GM12878 (cell line): ENCODE results near the gene RP9. TPM values are rescaled to one million over a fixed set of nuclear protein-coding genes. Genes with fewer than 3 reads are reported as not detected.

Experiments
- ATAC-seq: fragments of 200-7000 bp; cut with Tn5 transposase; 3 replicates; pipeline ENCODE4 v1.9.1; 2020; ENCODE audit warnings: mild to moderate bottlenecking, moderate library complexity
- BruUV-seq: library from RNA; stranded (reverse); fragments of 400-500 nt; replicated peaks from 2 replicates; lab custom pipeline; 2021; lab: Mats Ljungman, UMichigan
- CTCF ChIA-PET: fragments of 300-600 bp; sonication (Branson Sonifier 250); formaldehyde crosslinking; extraction: SDS; loops from one replicate; lab custom pipeline; 2021; ENCODE audit warnings: inconsistent platforms; lab: Yijun Ruan, JAX
- POLR2A ChIA-PET: fragments of 350-600 bp; formaldehyde crosslinking; extraction: SDS; loops from one replicate; lab custom pipeline; 2021; ENCODE audit warnings: inconsistent platforms; lab: Charles Lee
- RAD21 ChIA-PET: fragments of 300-600 bp; sonication (Branson Sonifier 250); formaldehyde crosslinking; loops from one replicate; lab custom pipeline; 2023; ENCODE audit warnings: antibody characterized with exemption; ENCODE audit not compliant: unreplicated experiment; lab: Charles Lee
- SMC1A ChIA-PET: fragments of 300-600 bp; sonication (Branson Sonifier 250); formaldehyde crosslinking; loops from one replicate; lab custom pipeline; 2023; ENCODE audit not compliant: unreplicated experiment, uncharacterized antibody; lab: Charles Lee
- DNase-seq: peaks from one replicate; pipeline ENCODE4 v3.0.0-alpha.2; 2011; ENCODE audit warnings: low read depth, low spot score
- FAIRE-seq: peaks from 3 replicates; lab custom pipeline; 2011; peaks lifted over from hg19 to GRCh38; lab: Jason Lieb, UNC
- H2AFZ ChIP-seq: 2 replicates; pipeline ENCODE4 v1.6.0; 2011; ENCODE audit warnings: low read depth, low read length, control low read depth; ENCODE audit not compliant: control insufficient read depth
- H3K27ac ChIP-seq: 2 replicates; pipeline ENCODE4 v1.5.1; 2011; ENCODE audit warnings: control low read depth; ENCODE audit not compliant: control insufficient read depth, insufficient read depth
- H3K27me3 ChIP-seq, 2 experiments: replicated peaks in 1 of 2; 2 replicates each; pipeline versions ENCODE4 v1.6.0 to v1.6.1; 2011; ENCODE audit warnings: low read length in 1 of 2; ENCODE audit not compliant: control insufficient read depth in 2 of 2, insufficient read depth in 2 of 2
- H3K36me3 ChIP-seq, 2 experiments: 2 replicates each; pipeline ENCODE4 v1.5.1; 2011; ENCODE audit warnings: low read length in 1 of 2; ENCODE audit not compliant: control insufficient read depth in 2 of 2, insufficient read depth in 2 of 2
- H3K4me1 ChIP-seq: 2 replicates; pipeline ENCODE4 v1.6.1; 2011; ENCODE audit warnings: mild to moderate bottlenecking, low read length, moderate library complexity, mixed read lengths; ENCODE audit not compliant: control insufficient read depth, insufficient read depth
- H3K4me2 ChIP-seq: 2 replicates; pipeline ENCODE4 v1.6.0; 2011; ENCODE audit warnings: control low read depth; ENCODE audit not compliant: control insufficient read depth, insufficient read depth
- H3K4me3 ChIP-seq: fragments of 200-600 bp; sonication (generic); 2 replicates; pipeline ENCODE4 v1.5.1; 2016
- H3K79me2 ChIP-seq: 2 replicates; pipeline ENCODE4 v1.6.0; 2011; ENCODE audit warnings: low read length; ENCODE audit not compliant: control insufficient read depth, insufficient read depth
- H3K9ac ChIP-seq: 2 replicates; pipeline ENCODE4 v1.8.0; 2011; ENCODE audit warnings: low read length, control low read depth, mixed read lengths; ENCODE audit not compliant: control insufficient read depth, insufficient read depth
- H3K9me3 ChIP-seq: replicated peaks from 3 replicates; pipeline ENCODE4 v1.5.1; 2011; ENCODE audit warnings: mild to moderate bottlenecking, low read length; ENCODE audit not compliant: control insufficient read depth, insufficient read depth
- H4K20me1 ChIP-seq: 2 replicates; pipeline ENCODE4 v1.6.0; 2011; ENCODE audit not compliant: control insufficient read depth, insufficient read depth
- ASH2L ChIP-seq: fragments of 300-600, 200-600 bp; sonication (generic); IDR thresholded peaks from 2 replicates; pipeline ENCODE4 v1.6.1; 2017; ENCODE audit warnings: low read depth, mild to moderate bottlenecking, borderline replicate concordance
- BACH1 ChIP-seq: fragments of 450-650 bp; IDR thresholded peaks from 2 replicates; pipeline ENCODE4 v1.6.1; 2017; ENCODE audit warnings: mild to moderate bottlenecking, borderline replicate concordance
- CEBPB ChIP-seq, 2 experiments: fragments of 150-350 bp in 1 of 2; IDR thresholded peaks; 2 replicates each; pipeline ENCODE4 v1.6.1; 2012 to 2014; ENCODE audit warnings: low read depth in 2 of 2, low read length in 2 of 2, borderline replicate concordance in 1 of 2, inconsistent platforms in 1 of 2
- GATAD2B ChIP-seq: fragments of 450-650 bp; conservative IDR thresholded peaks from 2 replicates; pipeline ENCODE4 v1.6.1; 2017; ENCODE audit warnings: low read depth, mild to moderate bottlenecking, moderate library complexity
- IKZF1 ChIP-seq: fragments of 450-650 bp; conservative IDR thresholded peaks from 2 replicates; pipeline ENCODE4 v1.6.1; 2017; ENCODE audit warnings: antibody characterized with exemption, mild to moderate bottlenecking
- KDM1A ChIP-seq: fragments of 200-600 bp; sonication (generic); IDR thresholded peaks from 2 replicates; pipeline ENCODE4 v1.6.1; 2016; ENCODE audit warnings: borderline replicate concordance
- POLR2AphosphoS5 ChIP-seq: IDR thresholded peaks from 2 replicates; pipeline ENCODE4 v1.6.1; 2011; ENCODE audit warnings: mild to moderate bottlenecking, low read length, inconsistent platforms
- POU2F2 ChIP-seq: IDR thresholded peaks from 3 replicates; pipeline ENCODE4 v1.6.1; 2011; ENCODE audit warnings: low read depth, mild to moderate bottlenecking, low read length, borderline replicate concordance
- SMARCA5 ChIP-seq: fragments of 450-650 bp; IDR thresholded peaks from 2 replicates; pipeline ENCODE4 v1.6.1; 2017; ENCODE audit warnings: mild to moderate bottlenecking
- TAF1 ChIP-seq: IDR thresholded peaks from 2 replicates; pipeline ENCODE4 v1.6.1; 2011; ENCODE audit warnings: mild to moderate bottlenecking, low read depth, low read length, borderline replicate concordance
- TCF12 ChIP-seq: IDR thresholded peaks from 2 replicates; pipeline ENCODE4 v1.6.1; 2011; ENCODE audit warnings: low read depth, mild to moderate bottlenecking, low read length
- ZNF207 ChIP-seq: fragments of 450-650 bp; IDR thresholded peaks from 2 replicates; pipeline ENCODE4 v1.6.1; 2014; ENCODE audit warnings: antibody characterized with exemption, mild to moderate bottlenecking, borderline replicate concordance
- ZNF274 ChIP-seq: IDR thresholded peaks from one replicate; pipeline ENCODE4 v1.8.0; 2011; ENCODE audit not compliant: insufficient read length, insufficient read depth
- ZSCAN29 ChIP-seq: fragments of 450-650 bp; IDR thresholded peaks from 2 replicates; pipeline ENCODE4 v1.6.1; 2017; ENCODE audit warnings: mild to moderate bottlenecking, moderate library complexity
- WGBS: methylation state at CpG from one replicate; pipeline ENCODE4 v1.1.6; 2016; ENCODE audit warnings: low lambda C conversion rate; ENCODE audit not compliant: insufficient replicate concordance, insufficient coverage; ENCODE audit errors: missing lambda C conversion rate; 5-methylcytosine and 5-hydroxymethylcytosine counted together
- in situ Hi-C: fragments of 300-500 bp; cut with MboI; formaldehyde crosslinking; loops from 9 replicates; pipeline ENCODE4 v1.14.3; 2018; ENCODE audit warnings: mixed read lengths
- intact Hi-C: fragments of 100-400 bp; cut with micrococcal nuclease; formaldehyde crosslinking; loops from one replicate; pipeline ENCODE4 v1.14.2; 2022; ENCODE audit not compliant: unreplicated experiment
- polyA plus RNA-seq, 11 experiments: library from polyadenylated mRNA; depleted of rRNA in 4 of 11; unstranded in 6 of 11; stranded (reverse) in 5 of 11; fragments of >200 nt; fragmentation: Nextera tagmentation in 4 of 11; fragmentation: Illumina TruSeq in 1 of 11; extraction: Ambion mirVana in 4 of 11; extraction: Trizol in 1 of 11; gene quantifications; 1 replicate in 1 of 11; 2 replicates in 10 of 11; pipeline versions ENCODE4 v1.2.1 to v1.2.3, GENCODE V29; 2011 to 2016; ENCODE audit warnings: inconsistent platforms in 2 of 11, missing spikeins in 2 of 11, low read depth in 1 of 11
- total RNA-seq, 4 experiments: library from RNA; depleted of rRNA in 3 of 4; stranded (reverse); fragments of >200 nt in 3 of 4; fragmentation: Illumina TruSeq in 1 of 4; extraction: Trizol in 1 of 4; gene quantifications; 2 replicates each; pipeline versions ENCODE4 v1.2.1 to v1.2.3, GENCODE V29; 2013 to 2021
- TF ChIP-seq, protein P1 (sequence below): fragments of 450-650 bp; IDR thresholded peaks from 2 replicates; pipeline ENCODE4 v1.6.1; 2018; ENCODE audit warnings: mild to moderate bottlenecking, low read depth, moderate library complexity; ENCODE audit not compliant: partially characterized antibody
- TF ChIP-seq, protein P2 (sequence below): fragments of 450-650 bp; IDR thresholded peaks from 2 replicates; pipeline ENCODE4 v1.6.1; 2017; ENCODE audit warnings: mild to moderate bottlenecking, moderate library complexity

Gene RP9
- total and polyA plus RNA-seq, 10 of the 15 experiments (the other 5 are each of a cell fraction or from before 2014, with no cell fraction given), result 7.6 to 25.3 (median 16.9) TPM

DNA sequence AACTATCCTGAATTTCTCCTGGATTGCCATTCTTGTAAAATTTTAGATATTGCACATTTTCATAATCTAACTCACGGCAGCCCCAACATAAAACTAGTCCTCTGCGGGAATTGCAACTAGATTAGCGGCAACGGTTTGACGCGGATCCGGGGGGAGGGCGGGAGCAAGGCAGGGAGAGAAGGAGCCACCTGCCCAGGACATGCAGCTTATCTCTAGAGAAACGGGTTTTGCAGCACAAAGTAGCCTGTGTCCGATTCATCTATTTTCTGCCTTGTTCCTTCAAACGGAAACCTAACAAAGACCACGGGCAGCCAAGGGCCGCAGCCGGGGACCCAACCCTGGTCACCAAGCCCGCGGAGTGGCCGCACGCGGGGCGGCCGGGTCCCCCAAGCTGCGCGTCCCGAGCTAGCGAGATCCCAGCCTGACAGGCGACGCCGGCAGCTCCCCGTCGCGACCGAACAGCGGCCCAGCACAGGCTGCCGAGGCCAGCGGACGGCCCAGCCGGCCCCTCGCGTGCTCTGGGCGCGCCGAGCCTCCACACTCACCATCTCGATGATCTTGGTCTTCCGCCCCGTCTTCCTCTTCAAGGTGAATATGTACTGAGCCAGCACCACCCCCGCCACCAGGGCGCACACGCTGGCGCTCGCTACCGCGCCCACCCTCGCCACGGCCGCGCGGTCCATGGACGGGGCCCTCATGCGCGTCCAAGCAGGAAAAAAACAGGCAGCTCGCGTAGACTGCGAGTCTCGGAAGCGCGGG lies 47.0 kb downstream of the RP9 start, which contains the start of gene NT5C3A:
TSS of gene NT5C3A (minus strand) at position 754 of the 759 bp plus-strand sequence. CDS start at position 683, 71 bp downstream.
- Histone ChIP-seq H3K79me2 (peaks cover 53% of the 10 kb centered on the region), H3K4me2 (peak within 1 kb of the TSS; percentile 84), H3K27ac (peak within 1 kb of the TSS; percentile 89), H3K4me1 (peaks cover 3% of the 10 kb centered on the region; the same call in 1 of the 2 replicates), H3K27me3 (no peaks in the 10 kb centered on the region), H3K9me3 (peaks cover 2% of the 10 kb centered on the region; the same call in 1 of the 3 replicates), H3K36me3 (no peaks in the 10 kb centered on the region), H3K4me3 (peak within 1 kb of the TSS; percentile 93), H3K9ac (peak within 1 kb of the TSS; percentile 68), H4K20me1 (no peaks in the 10 kb centered on the region), H2AFZ (peak within 1 kb of the TSS; percentile 99)
- FAIRE-seq, result no peak
- intact Hi-C loops (loop anchor here (2.0 to 5.0 kb wide), 3 partner anchors 47 to 570 kb away; partner anchors contain the start of genes KBTBD2, LSM5 and RP9), in situ Hi-C loops (no loop called here)
- ChIA-PET CTCF (interaction anchor here (0.7 to 5.4 kb wide), 9 partner anchors 9 to 216 kb away, joined by 3 to 31 read pairs (median 4); partner anchors contain the start of gene RP9), SMC1A (interaction anchor here (1.0 to 3.3 kb wide), 4 partner anchors 8 to 46 kb away, joined by 4 to 31 read pairs (median 12); partner anchors contain the start of gene RP9), POLR2A (interaction anchor here (0.8 to 5.9 kb wide), 12 partner anchors 9 to 566 kb away, joined by 3 to 30 read pairs (median 6); partner anchors contain the start of genes AVL9 and BBS9), RAD21 (interaction anchor here (0.6 to 2.8 kb wide), 7 partner anchors 8 to 216 kb away, joined by 3 to 19 read pairs (median 5); partner anchors contain the start of gene RP9)
- 2% methylated on average over 58 of the region's 66 CpGs for WGBS
- DNase-seq, result no peak
- BruUV-seq, result no TSS peak
- peak; percentile 67 for ATAC-seq
- TF ChIP-seq KDM1A, result no peak
- TF ChIP-seq POLR2AphosphoS5, result peak; percentile 38; the same call in 1 of the 2 replicates
- TF ChIP-seq IKZF1, result peak; percentile 72; the same call in 1 of the 2 replicates
- peak; percentile 80 for TF ChIP-seq GATAD2B
- TF ChIP-seq CEBPB (IDR thresholded peaks at IDR 0.05; ENCODE audit: borderline replicate concordance in 1 of 2, low read depth in 2 of 2, low read length in 2 of 2), result no peak
- no peak for TF ChIP-seq TCF12
- no peak for TF ChIP-seq ZNF274
- no peak for TF ChIP-seq POU2F2
- TF ChIP-seq BACH1, result peak; percentile 62; the same call in 1 of the 2 replicates
- TF ChIP-seq ZNF207, result no peak
- 0 out of 2 replicates have a peak, but pooled peaks have one; percentile 62 for TF ChIP-seq SMARCA5
- TF ChIP-seq TAF1, result no peak
- TF ChIP-seq, protein P1, sequence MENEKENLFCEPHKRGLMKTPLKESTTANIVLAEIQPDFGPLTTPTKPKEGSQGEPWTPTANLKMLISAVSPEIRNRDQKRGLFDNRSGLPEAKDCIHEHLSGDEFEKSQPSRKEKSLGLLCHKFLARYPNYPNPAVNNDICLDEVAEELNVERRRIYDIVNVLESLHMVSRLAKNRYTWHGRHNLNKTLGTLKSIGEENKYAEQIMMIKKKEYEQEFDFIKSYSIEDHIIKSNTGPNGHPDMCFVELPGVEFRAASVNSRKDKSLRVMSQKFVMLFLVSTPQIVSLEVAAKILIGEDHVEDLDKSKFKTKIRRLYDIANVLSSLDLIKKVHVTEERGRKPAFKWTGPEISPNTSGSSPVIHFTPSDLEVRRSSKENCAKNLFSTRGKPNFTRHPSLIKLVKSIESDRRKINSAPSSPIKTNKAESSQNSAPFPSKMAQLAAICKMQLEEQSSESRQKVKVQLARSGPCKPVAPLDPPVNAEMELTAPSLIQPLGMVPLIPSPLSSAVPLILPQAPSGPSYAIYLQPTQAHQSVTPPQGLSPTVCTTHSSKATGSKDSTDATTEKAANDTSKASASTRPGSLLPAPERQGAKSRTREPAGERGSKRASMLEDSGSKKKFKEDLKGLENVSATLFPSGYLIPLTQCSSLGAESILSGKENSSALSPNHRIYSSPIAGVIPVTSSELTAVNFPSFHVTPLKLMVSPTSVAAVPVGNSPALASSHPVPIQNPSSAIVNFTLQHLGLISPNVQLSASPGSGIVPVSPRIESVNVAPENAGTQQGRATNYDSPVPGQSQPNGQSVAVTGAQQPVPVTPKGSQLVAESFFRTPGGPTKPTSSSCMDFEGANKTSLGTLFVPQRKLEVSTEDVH, result no peak
- TF ChIP-seq ZSCAN29, result peak; percentile 96
- TF ChIP-seq, protein P2, sequence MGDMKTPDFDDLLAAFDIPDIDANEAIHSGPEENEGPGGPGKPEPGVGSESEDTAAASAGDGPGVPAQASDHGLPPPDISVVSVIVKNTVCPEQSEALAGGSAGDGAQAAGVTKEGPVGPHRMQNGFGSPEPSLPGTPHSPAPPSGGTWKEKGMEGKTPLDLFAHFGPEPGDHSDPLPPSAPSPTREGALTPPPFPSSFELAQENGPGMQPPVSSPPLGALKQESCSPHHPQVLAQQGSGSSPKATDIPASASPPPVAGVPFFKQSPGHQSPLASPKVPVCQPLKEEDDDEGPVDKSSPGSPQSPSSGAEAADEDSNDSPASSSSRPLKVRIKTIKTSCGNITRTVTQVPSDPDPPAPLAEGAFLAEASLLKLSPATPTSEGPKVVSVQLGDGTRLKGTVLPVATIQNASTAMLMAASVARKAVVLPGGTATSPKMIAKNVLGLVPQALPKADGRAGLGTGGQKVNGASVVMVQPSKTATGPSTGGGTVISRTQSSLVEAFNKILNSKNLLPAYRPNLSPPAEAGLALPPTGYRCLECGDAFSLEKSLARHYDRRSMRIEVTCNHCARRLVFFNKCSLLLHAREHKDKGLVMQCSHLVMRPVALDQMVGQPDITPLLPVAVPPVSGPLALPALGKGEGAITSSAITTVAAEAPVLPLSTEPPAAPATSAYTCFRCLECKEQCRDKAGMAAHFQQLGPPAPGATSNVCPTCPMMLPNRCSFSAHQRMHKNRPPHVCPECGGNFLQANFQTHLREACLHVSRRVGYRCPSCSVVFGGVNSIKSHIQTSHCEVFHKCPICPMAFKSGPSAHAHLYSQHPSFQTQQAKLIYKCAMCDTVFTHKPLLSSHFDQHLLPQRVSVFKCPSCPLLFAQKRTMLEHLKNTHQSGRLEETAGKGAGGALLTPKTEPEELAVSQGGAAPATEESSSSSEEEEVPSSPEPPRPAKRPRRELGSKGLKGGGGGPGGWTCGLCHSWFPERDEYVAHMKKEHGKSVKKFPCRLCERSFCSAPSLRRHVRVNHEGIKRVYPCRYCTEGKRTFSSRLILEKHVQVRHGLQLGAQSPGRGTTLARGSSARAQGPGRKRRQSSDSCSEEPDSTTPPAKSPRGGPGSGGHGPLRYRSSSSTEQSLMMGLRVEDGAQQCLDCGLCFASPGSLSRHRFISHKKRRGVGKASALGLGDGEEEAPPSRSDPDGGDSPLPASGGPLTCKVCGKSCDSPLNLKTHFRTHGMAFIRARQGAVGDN, result peak; percentile 48; the same call in 1 of the 2 replicates
- TF ChIP-seq ASH2L, result 0 out of 2 replicates have a peak, but pooled peaks have one; percentile 41
